CD4-positive, alpha-beta T cell (primary cell): ENCODE data around the gene INPP4B. TPM values are rescaled to one million over a fixed set of nuclear protein-coding genes. Genes with fewer than 3 reads are reported as not detected.

ENCODE experiments used
- ATAC-seq: fragments of 200-7000 bp; cut with Tn5 transposase; one replicate; pipeline ENCODE4 v1.10.0; 2022; ENCODE audit warnings: mild to moderate bottlenecking; ENCODE audit not compliant: poor library complexity
- CTCF ChIA-PET: fragments of 350-600 bp; sonication (Branson Sonifier 250); formaldehyde crosslinking; loops from one replicate; lab custom pipeline; 2021; ENCODE audit warnings: antibody characterized with exemption, inconsistent platforms; lab: Charles Lee
- POLR2A ChIA-PET: fragments of 350-600 bp; sonication (Branson Sonifier 250); formaldehyde crosslinking; loops from one replicate; lab custom pipeline; 2021; ENCODE audit warnings: antibody characterized with exemption, inconsistent platforms; lab: Charles Lee
- DNase-seq, 14 experiments: peaks; one replicate each; pipeline ENCODE4 v3.0.0-alpha.2; 2013 to 2020; ENCODE audit warnings: mixed read lengths in 2 of 14
- H3K27ac ChIP-seq, 2 donors: one replicate each; pipeline versions ENCODE4 v1.5.1 to v1.7.0; 2013; ENCODE audit warnings: low read length in 2 of 2, low read depth in 1 of 2, mild to moderate bottlenecking in 1 of 2
- H3K27me3 ChIP-seq, 2 experiments: 1 replicate in 1 of 2; 2 replicates in 1 of 2; pipeline versions ENCODE4 v1.6.1 to v1.7.0; 2013; ENCODE audit warnings: low read length in 2 of 2, control low read depth in 1 of 2, mild to moderate bottlenecking in 1 of 2, moderate library complexity in 1 of 2; ENCODE audit not compliant: insufficient read depth in 2 of 2, control insufficient read depth in 1 of 2
- H3K36me3 ChIP-seq: one replicate; pipeline ENCODE4 v1.6.1; 2013; ENCODE audit warnings: low read length, control low read depth; ENCODE audit not compliant: insufficient read depth
- H3K4me1 ChIP-seq: one replicate; pipeline ENCODE4 v1.6.1; 2013; ENCODE audit warnings: low read length, control low read depth; ENCODE audit not compliant: insufficient read depth
- H3K4me3 ChIP-seq: one replicate; pipeline ENCODE4 v1.5.1; 2013; ENCODE audit warnings: mild to moderate bottlenecking, low read length, moderate library complexity
- H3K9me3 ChIP-seq, 2 experiments: 1 replicate in 1 of 2; 2 replicates in 1 of 2; pipeline versions ENCODE4 v1.6.1 to v1.7.0; 2013; ENCODE audit warnings: low read length in 2 of 2, mild to moderate bottlenecking in 2 of 2, control low read depth in 1 of 2, moderate library complexity in 1 of 2; ENCODE audit not compliant: control insufficient read depth in 1 of 2, insufficient read depth in 1 of 2
- H3K27ac Mint-ChIP-seq: one replicate; pipeline ENCODE4 v1.8.0; 2020; ENCODE audit warnings: mixed read lengths
- H3K27me3 Mint-ChIP-seq: one replicate; pipeline ENCODE4 v1.8.0; 2021; ENCODE audit warnings: mixed read lengths
- H3K36me3 Mint-ChIP-seq: one replicate; pipeline ENCODE4 v1.8.0; 2021; ENCODE audit warnings: low read depth, mixed read lengths
- H3K4me1 Mint-ChIP-seq: one replicate; pipeline ENCODE4 v1.8.0; 2021; ENCODE audit warnings: low read depth, mixed read lengths
- H3K4me3 Mint-ChIP-seq: one replicate; pipeline ENCODE4 v1.8.0; 2020; ENCODE audit warnings: mild to moderate bottlenecking, mixed read lengths
- H3K9me3 Mint-ChIP-seq: one replicate; pipeline ENCODE4 v1.8.0; 2020; ENCODE audit warnings: mixed read lengths
- CTCF ChIP-seq: fragments of 200-600 bp; IDR thresholded peaks from one replicate; pipeline ENCODE4 v1.8.0; 2022; ENCODE audit warnings: antibody characterized with exemption, mild to moderate bottlenecking
- intact Hi-C, 2 experiments: fragments of 100-400 bp; cut with DNase I in 1 of 2; cut with micrococcal nuclease in 1 of 2; formaldehyde crosslinking; loops; one replicate each; pipeline versions ENCODE4 v1.15.1 to v1.9.0; 2023 to 2025; cut with DNase I, micrococcal nuclease
- total RNA-seq, 174 experiments: library from RNA in 2 of 174; stranded (reverse) in 2 of 174; gene quantifications; one replicate each; pipeline ENCODE4 v1.2.3 and lab custom pipeline; 2021 to 2026

Gene INPP4B
- total RNA-seq, 2 experiments from 2014 or later: 50.7 to 53.8 TPM

GRCh38 chr4:142354794-142355420, 491.2 kb downstream of the INPP4B start:
- intact Hi-C loops: loop anchor here (2.0 to 5.0 kb wide), 5 partner anchors 42 to 347 kb away; no protein-coding TSS in a partner anchor
- peaks cover 99% of the 10 kb centered on the region for H3K4me1 Mint-ChIP-seq
- H3K27ac ChIP-seq: peak overlapping the region; percentile 69 to 72

GRCh38 chr4:142354041-142354440, 492.1 kb downstream of the INPP4B start:
- Histone ChIP-seq H3K4me1 (peaks cover 46% of the 10 kb centered on the region), H3K36me3 (no peaks in the 10 kb centered on the region), H3K9me3 (no peaks in the 10 kb centered on the region), H3K27me3 (no peaks in the 10 kb centered on the region), H3K4me3 (no peak overlapping the region), H3K27ac (peak overlapping the region; percentile 68 to 72)
- Mint-ChIP-seq H3K4me3 (peak overlapping the region; percentile 62), H3K27me3 (no peaks in the 10 kb centered on the region), H3K9me3 (no peaks in the 10 kb centered on the region), H3K36me3 (peaks cover 5% of the 10 kb centered on the region), H3K27ac (peak overlapping the region; percentile 89), H3K4me1 (peaks cover 99% of the 10 kb centered on the region)
- no peak for TF ChIP-seq CTCF
- DNase-seq (no peak), ATAC-seq (no peak)
- ChIA-PET CTCF (interaction anchor here (1.4 to 5.1 kb wide), 7 partner anchors 14 to 364 kb away, joined by 4 to 32 read pairs (median 4); no protein-coding TSS in a partner anchor), POLR2A (interaction anchor here (0.6 to 9.6 kb wide), 15 partner anchors 11 to 362 kb away, joined by 3 to 116 read pairs (median 10); no protein-coding TSS in a partner anchor)
- intact Hi-C loops: loop anchor here in 1 of 2 experiments (2.0 kb wide), 2 partner anchors 51 to 213 kb away; no protein-coding TSS in a partner anchor

More at GRCh38 chr4:142354794-142355420, 491.2 kb downstream of the INPP4B start:
- POLR2A ChIA-PET: interaction anchor here (0.6 to 9.6 kb wide), 29 partner anchors 8 to 491 kb away, joined by 3 to 116 read pairs (median 4); partner anchors contain the start of gene INPP4B
- TF ChIP-seq CTCF: no peak
- ATAC-seq (peak; percentile 87), DNase-seq (peak in 4 of 14 experiments; percentile 28 to 87 (median 76))
- Histone ChIP-seq H3K4me1 (peaks cover 48% of the 10 kb centered on the region), H3K36me3 (no peaks in the 10 kb centered on the region), H3K27me3 (no peaks in the 10 kb centered on the region), H3K4me3 (no peak overlapping the region), H3K9me3 (no peaks in the 10 kb centered on the region)
- Mint-ChIP-seq H3K36me3 (peaks cover 5% of the 10 kb centered on the region), H3K9me3 (no peaks in the 10 kb centered on the region), H3K27ac (peak overlapping the region; percentile 89), H3K27me3 (no peaks in the 10 kb centered on the region), H3K4me3 (peak overlapping the region; percentile 62)
- CTCF ChIA-PET: interaction anchor here (1.0 to 5.1 kb wide), 8 partner anchors 10 to 212 kb away, joined by 3 to 32 read pairs (median 5); no protein-coding TSS in a partner anchor

- peak; percentile 19 for ATAC-seq
- peak overlapping the region; percentile 52 for H3K4me3 Mint-ChIP-seq
- Histone ChIP-seq H3K36me3 (no peaks in the 10 kb centered on the region), H3K9me3 (no peaks in the 10 kb centered on the region), H3K27ac (peak overlapping the region in 1 of 2 donors; percentile 72), H3K27me3 (no peaks in the 10 kb centered on the region), H3K4me3 (no peak overlapping the region), H3K4me1 (peaks cover 45% of the 10 kb centered on the region)
- no peaks in the 10 kb centered on the region for H3K9me3 Mint-ChIP-seq
- peaks cover 99% of the 10 kb centered on the region for H3K4me1 Mint-ChIP-seq
- H3K36me3 Mint-ChIP-seq: no peaks in the 10 kb centered on the region
- peak overlapping the region; percentile 89 for H3K27ac Mint-ChIP-seq
- intact Hi-C loops: loop anchor here (1.0 to 2.0 kb wide), 3 partner anchors 366 to 494 kb away; partner anchors contain the start of gene INPP4B (in 1 of the 2)
- TF ChIP-seq CTCF: peak; percentile 97
- DNase-seq: peak in 4 of 14 experiments; percentile 43 to 74 (median 64)
- ChIA-PET CTCF (interaction anchor here (0.6 to 5.1 kb wide), 23 partner anchors 8 to 367 kb away, joined by 3 to 32 read pairs (median 4); no protein-coding TSS in a partner anchor), POLR2A (interaction anchor here (1.0 to 9.6 kb wide), 7 partner anchors 44 to 493 kb away, joined by 3 to 116 read pairs (median 4); partner anchors contain the start of gene INPP4B)
- H3K27me3 Mint-ChIP-seq: no peaks in the 10 kb centered on the region
Measured at GRCh38 chr4:142353149-142353738, 492.9 kb downstream of the INPP4B start.
